Gastrocnemius medialis (tissue), 4 donors: Measurements from ENCODE around the gene EIF4A2.

ENCODE experiments used
- POLR2A ChIP-seq, 2 donors: fragments of 450-650 bp; IDR thresholded peaks; one replicate each; pipeline ENCODE4 v1.6.1; 2017; ENCODE audit warnings: antibody characterized with exemption in 2 of 2, mild to moderate bottlenecking in 2 of 2, moderate library complexity in 2 of 2
- TF ChIP-seq, protein P1 (sequence below), 5 experiments: fragments of 450-650 bp in 3 of 5; fragments of 200-600 bp in 2 of 5; sonication (generic) in 2 of 5; IDR thresholded peaks in 4 of 5; conservative IDR thresholded peaks in 1 of 5; 1 replicate in 4 of 5; 2 replicates in 1 of 5; pipeline ENCODE4 v1.5.1; 2016 to 2019; ENCODE audit warnings: antibody characterized with exemption in 5 of 5, mild to moderate bottlenecking in 3 of 5, moderate library complexity in 3 of 5

- TF ChIP-seq, protein P1, sequence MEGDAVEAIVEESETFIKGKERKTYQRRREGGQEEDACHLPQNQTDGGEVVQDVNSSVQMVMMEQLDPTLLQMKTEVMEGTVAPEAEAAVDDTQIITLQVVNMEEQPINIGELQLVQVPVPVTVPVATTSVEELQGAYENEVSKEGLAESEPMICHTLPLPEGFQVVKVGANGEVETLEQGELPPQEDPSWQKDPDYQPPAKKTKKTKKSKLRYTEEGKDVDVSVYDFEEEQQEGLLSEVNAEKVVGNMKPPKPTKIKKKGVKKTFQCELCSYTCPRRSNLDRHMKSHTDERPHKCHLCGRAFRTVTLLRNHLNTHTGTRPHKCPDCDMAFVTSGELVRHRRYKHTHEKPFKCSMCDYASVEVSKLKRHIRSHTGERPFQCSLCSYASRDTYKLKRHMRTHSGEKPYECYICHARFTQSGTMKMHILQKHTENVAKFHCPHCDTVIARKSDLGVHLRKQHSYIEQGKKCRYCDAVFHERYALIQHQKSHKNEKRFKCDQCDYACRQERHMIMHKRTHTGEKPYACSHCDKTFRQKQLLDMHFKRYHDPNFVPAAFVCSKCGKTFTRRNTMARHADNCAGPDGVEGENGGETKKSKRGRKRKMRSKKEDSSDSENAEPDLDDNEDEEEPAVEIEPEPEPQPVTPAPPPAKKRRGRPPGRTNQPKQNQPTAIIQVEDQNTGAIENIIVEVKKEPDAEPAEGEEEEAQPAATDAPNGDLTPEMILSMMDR (IDR thresholded peaks at IDR 0.05 in 4 of 5, conservative IDR thresholded peaks at IDR 0.05 in 1 of 5): no peak
- TF ChIP-seq POLR2A (IDR thresholded peaks at IDR 0.05): no peak
Measured at GRCh38 chr3:186818956-186819355, 35.6 kb downstream of the EIF4A2 start.
